NCI-H2107 treated with DMSO at 0.1 percent for 48 hours (cell line): Measurements from ENCODE around the gene C1QTNF9.
"Not testable (repeated sequence)": the region's sequence is repeated elsewhere in the genome, so short reads cannot be mapped to it uniquely, and the experiment has no call there.

Source experiments
- DNase-seq: peaks from one replicate; lab custom pipeline; 2025; ENCODE audit not compliant: unreplicated experiment; lab: John Stamatoyannopoulos, UW

The C1QTNF9 gene

GRCh38 chr13:24309300-24309699, at the start of gene C1QTNF9:
TSS of gene C1QTNF9 (plus strand) at chr13:24309580. CDS start at chr13:24316004, 6,424 bp downstream.
- DNase-seq = not testable (repeated sequence)

- DNase-seq = no peak
Measured at GRCh38 chr13:24261566-24261965, 47.8 kb upstream of the C1QTNF9 start.

GRCh38 chr13:24263632-24264031, 45.7 kb upstream of the C1QTNF9 start:
- no peak for DNase-seq

- no peak for DNase-seq
Measured at GRCh38 chr13:24264976-24265375, 44.4 kb upstream of the C1QTNF9 start.

GRCh38 chr13:24265453-24265852, 43.9 kb upstream of the C1QTNF9 start:
- DNase-seq = no peak

- DNase-seq = no peak
Measured at GRCh38 chr13:24267274-24267673, 42.1 kb upstream of the C1QTNF9 start.

GRCh38 chr13:24267801-24268200, 41.6 kb upstream of the C1QTNF9 start:
- no peak for DNase-seq

GRCh38 chr13:24269821-24270220, 39.6 kb upstream of the C1QTNF9 start:
- no peak for DNase-seq

- no peak for DNase-seq
Measured at GRCh38 chr13:24270639-24271141, 38.7 kb upstream of the C1QTNF9 start.

- DNase-seq = no peak
Measured at GRCh38 chr13:24271231-24271600, 38.2 kb upstream of the C1QTNF9 start.

GRCh38 chr13:24271601-24272451, 37.6 kb upstream of the C1QTNF9 start:
- no peak for DNase-seq

- no peak for DNase-seq
Measured at GRCh38 chr13:24272452-24273161, 36.8 kb upstream of the C1QTNF9 start.

GRCh38 chr13:24273926-24274325, 35.5 kb upstream of the C1QTNF9 start:
- DNase-seq = no peak

- DNase-seq = no peak
Measured at GRCh38 chr13:24274452-24275021, 34.8 kb upstream of the C1QTNF9 start.

- no peak for DNase-seq
Measured at GRCh38 chr13:24275041-24275440, 34.3 kb upstream of the C1QTNF9 start.

- DNase-seq = no peak
Measured at GRCh38 chr13:24276306-24276705, 33.1 kb upstream of the C1QTNF9 start.

GRCh38 chr13:24276861-24277260, 32.5 kb upstream of the C1QTNF9 start:
- no peak for DNase-seq

- no peak for DNase-seq
Measured at GRCh38 chr13:24277761-24278160, 31.6 kb upstream of the C1QTNF9 start.

- no peak for DNase-seq
Measured at GRCh38 chr13:24279327-24280110, 29.9 kb upstream of the C1QTNF9 start.

- no peak for DNase-seq
Measured at GRCh38 chr13:24280720-24281119, 28.7 kb upstream of the C1QTNF9 start.
